H1 (cell line): Measurements from ENCODE around the gene HMGN2. TPM values are rescaled to one million over a fixed set of nuclear protein-coding genes. Genes with fewer than 3 reads are reported as not detected.

Source experiments
- CTCF ChIA-PET: fragments of 300-600 bp; sonication (Branson Sonifier 250); formaldehyde crosslinking; loops from one replicate; lab custom pipeline; 2021; ENCODE audit not compliant: partially characterized antibody; lab: Charles Lee
- POLR2A ChIA-PET: fragments of 300-600 bp; sonication (Branson Sonifier 250); formaldehyde crosslinking; loops from one replicate; lab custom pipeline; 2021; ENCODE audit warnings: inconsistent platforms; ENCODE audit not compliant: partially characterized antibody; lab: Charles Lee
- DNase-seq, 2 experiments: peaks; one replicate each; pipeline versions ENCODE4 v3.0.0 to v3.0.0-alpha.2; 2010 to 2022; ENCODE audit warnings: low spot score in 2 of 2, low read depth in 1 of 2, mixed read lengths in 1 of 2
- FAIRE-seq: peaks from 2 replicates; lab custom pipeline; 2011; peaks lifted over from hg19 to GRCh38; lab: Jason Lieb, UNC
- H2AFZ ChIP-seq: 2 replicates; pipeline ENCODE4 v1.8.1; 2012; ENCODE audit warnings: low read length, inconsistent platforms
- H2AK5ac ChIP-seq: 2 replicates; pipeline ENCODE4 v1.6.1; 2013; ENCODE audit warnings: low read depth, low read length
- H2BK120ac ChIP-seq: replicated peaks from 2 replicates; pipeline ENCODE3; 2013; ENCODE audit warnings: low read depth, low read length, inconsistent platforms
- H2BK12ac ChIP-seq: 2 replicates; pipeline ENCODE4 v1.6.1; 2013; ENCODE audit warnings: low read depth, low read length
- H2BK15ac ChIP-seq: 2 replicates; pipeline ENCODE4 v1.6.1; 2013; ENCODE audit warnings: low read length
- H2BK20ac ChIP-seq: 2 replicates; pipeline ENCODE4 v1.6.1; 2013; ENCODE audit warnings: low read length
- H2BK5ac ChIP-seq: 2 replicates; pipeline ENCODE4 v1.6.1; 2013; ENCODE audit warnings: low read depth, low read length
- H3K14ac ChIP-seq: 2 replicates; pipeline ENCODE4 v1.6.1; 2013; ENCODE audit warnings: inconsistent platforms; ENCODE audit not compliant: insufficient read length
- H3K18ac ChIP-seq: 2 replicates; pipeline ENCODE4 v1.6.1; 2013; ENCODE audit warnings: low read length; ENCODE audit errors: extremely low read depth
- H3K23ac ChIP-seq: 2 replicates; pipeline ENCODE4 v1.6.1; 2013; ENCODE audit warnings: inconsistent platforms; ENCODE audit not compliant: insufficient read length
- H3K23me2 ChIP-seq: 2 replicates; pipeline ENCODE4 v1.6.1; 2013; ENCODE audit warnings: low read depth, low read length
- H3K27ac ChIP-seq: 2 replicates; pipeline ENCODE4 v1.6.1; 2011; ENCODE audit warnings: low read depth, low read length, inconsistent platforms
- H3K27me3 ChIP-seq, 4 experiments: replicated peaks in 1 of 4; 1 replicate in 1 of 4; 2 replicates in 3 of 4; pipeline versions ENCODE4 v1.6.1 to v1.8.1; 2011 to 2013; ENCODE audit warnings: low read length in 3 of 4, mild to moderate bottlenecking in 3 of 4, inconsistent platforms in 2 of 4, mixed read lengths in 2 of 4, moderate library complexity in 1 of 4; ENCODE audit not compliant: control insufficient read depth in 3 of 4, insufficient read depth in 3 of 4; ENCODE audit errors: extremely low read depth in 1 of 4
- H3K36me3 ChIP-seq, 4 experiments: 2 replicates each; pipeline versions ENCODE4 v1.6.1 to v1.8.1; 2011 to 2013; ENCODE audit warnings: mild to moderate bottlenecking in 4 of 4, low read length in 3 of 4, moderate library complexity in 2 of 4, control low read depth in 1 of 4, inconsistent platforms in 1 of 4; ENCODE audit not compliant: insufficient read depth in 4 of 4, control insufficient read depth in 2 of 4
- H3K4ac ChIP-seq: replicated peaks from 2 replicates; pipeline ENCODE3; 2013; ENCODE audit warnings: low read length, low read depth, mixed read lengths, inconsistent platforms; ENCODE audit not compliant: insufficient read length
- H3K4me1 ChIP-seq, 4 experiments: replicated peaks in 1 of 4; 1 replicate in 1 of 4; 2 replicates in 3 of 4; pipeline versions ENCODE4 v1.6.1 to v1.8.1; 2011 to 2013; ENCODE audit warnings: low read length in 3 of 4, inconsistent platforms in 2 of 4, mixed read lengths in 1 of 4; ENCODE audit not compliant: insufficient read depth in 4 of 4, control insufficient read depth in 3 of 4
- H3K4me2 ChIP-seq, 2 experiments: 2 replicates each; pipeline versions ENCODE4 v1.6.1 to v1.8.1; 2011 to 2013; ENCODE audit warnings: low read depth in 2 of 2, low read length in 2 of 2, control low read depth in 1 of 2, inconsistent platforms in 1 of 2, mild to moderate bottlenecking in 1 of 2; ENCODE audit not compliant: insufficient read depth in 1 of 2
- H3K4me3 ChIP-seq, 4 experiments: fragments of 200-600, 300-600 bp in 1 of 4; sonication (generic), shearing (Covaris generic), sonication (Bioruptor Twin) in 1 of 4; 2 replicates each; pipeline versions ENCODE4 v1.5.1 to v1.8.1; 2011 to 2016; ENCODE audit warnings: low read length in 4 of 4, low read depth in 3 of 4, control low read depth in 2 of 4, inconsistent platforms in 2 of 4, mild to moderate bottlenecking in 2 of 4, mixed read lengths in 1 of 4, moderate library complexity in 1 of 4; ENCODE audit not compliant: insufficient read depth in 2 of 4; ENCODE audit errors: extremely low read depth in 1 of 4
- H3K56ac ChIP-seq: replicated peaks from 2 replicates; pipeline ENCODE3; 2013; ENCODE audit warnings: low read depth, mild to moderate bottlenecking, mixed read lengths, low read length, inconsistent platforms; ENCODE audit not compliant: insufficient read length
- H3K79me1 ChIP-seq: 2 replicates; pipeline ENCODE4 v1.6.1; 2013; ENCODE audit warnings: low read depth, low read length, control low read depth
- H3K79me2 ChIP-seq, 2 experiments: 2 replicates each; pipeline versions ENCODE4 v1.6.1 to v1.8.1; 2012 to 2013; ENCODE audit warnings: low read length in 2 of 2, mild to moderate bottlenecking in 2 of 2, inconsistent platforms in 1 of 2; ENCODE audit not compliant: insufficient read depth in 2 of 2, control insufficient read depth in 1 of 2
- H3K9ac ChIP-seq, 4 experiments: replicated peaks in 1 of 4; 1 replicate in 1 of 4; 2 replicates in 3 of 4; pipeline versions ENCODE4 v1.6.1 to v1.8.1; 2011 to 2013; ENCODE audit warnings: low read depth in 3 of 4, low read length in 3 of 4, control low read depth in 2 of 4, mild to moderate bottlenecking in 2 of 4, moderate library complexity in 2 of 4, inconsistent platforms in 1 of 4; ENCODE audit errors: extremely low read depth in 1 of 4
- H3K9me3 ChIP-seq, 2 experiments: 2 replicates each; pipeline versions ENCODE4 v1.6.1 to v1.8.1; 2012 to 2013; ENCODE audit warnings: mild to moderate bottlenecking in 2 of 2, moderate library complexity in 2 of 2, control low read depth in 1 of 2, inconsistent platforms in 1 of 2, low read depth in 1 of 2, low read length in 1 of 2, mixed read lengths in 1 of 2; ENCODE audit not compliant: insufficient read depth in 2 of 2
- H4K20me1 ChIP-seq, 2 experiments: replicated peaks in 1 of 2; 2 replicates each; pipeline versions ENCODE3 to v1.8.1; 2011 to 2013; ENCODE audit warnings: inconsistent platforms in 2 of 2, low read length in 2 of 2, mild to moderate bottlenecking in 1 of 2; ENCODE audit not compliant: insufficient read depth in 2 of 2, control insufficient read depth in 1 of 2
- H4K5ac ChIP-seq: 2 replicates; pipeline ENCODE4 v1.6.1; 2013; ENCODE audit warnings: low read length, low read depth, mixed read lengths, inconsistent platforms; ENCODE audit not compliant: insufficient read length
- H4K8ac ChIP-seq: 2 replicates; pipeline ENCODE4 v1.8.0; 2013; ENCODE audit warnings: mild to moderate bottlenecking, moderate library complexity, low read length, inconsistent platforms; ENCODE audit not compliant: insufficient read depth; ENCODE audit errors: extremely low read depth
- H4K91ac ChIP-seq: replicated peaks from 2 replicates; pipeline ENCODE3; 2013; ENCODE audit warnings: low read length, mixed read lengths, inconsistent platforms; ENCODE audit not compliant: insufficient read length
- CHD2 ChIP-seq: IDR thresholded peaks from 2 replicates; pipeline ENCODE4 v1.6.1; 2012; ENCODE audit warnings: low read length, improper control_type of control experiment
- CTBP2 ChIP-seq: IDR thresholded peaks from 2 replicates; pipeline ENCODE4 v1.7.0; 2011; ENCODE audit warnings: borderline replicate concordance, mild to moderate bottlenecking, moderate library complexity, mixed read lengths, low read length; ENCODE audit not compliant: insufficient read depth, insufficient read length
- RAD21 ChIP-seq, 2 experiments: IDR thresholded peaks in 1 of 2; conservative IDR thresholded peaks in 1 of 2; 2 replicates each; pipeline ENCODE4 v1.6.1; 2011; ENCODE audit warnings: low read depth in 2 of 2, low read length in 2 of 2, improper control_type of control experiment in 1 of 2, inconsistent platforms in 1 of 2, mild to moderate bottlenecking in 1 of 2, moderate library complexity in 1 of 2
- WGBS, 2 experiments: shearing (Covaris generic) in 1 of 2; methylation state at CpG; one replicate each; pipeline versions ENCODE4 v1.1.6 to v1.1.7; 2013 to 2015; ENCODE audit warnings: low lambda C conversion rate in 2 of 2, mixed read lengths in 2 of 2, inconsistent platforms in 1 of 2, low coverage in 1 of 2, missing lambda C conversion rate in 1 of 2; ENCODE audit not compliant: insufficient replicate concordance in 2 of 2, insufficient coverage in 1 of 2, insufficient read length in 1 of 2; ENCODE audit errors: extremely low coverage in 1 of 2, missing lambda C conversion rate in 1 of 2; 5-methylcytosine and 5-hydroxymethylcytosine counted together
- polyA plus RNA-seq, 7 experiments: library from polyadenylated mRNA; depleted of rRNA in 3 of 7; stranded (reverse) in 5 of 7; unstranded in 2 of 7; fragments of >200 nt in 5 of 7; fragments of 200-250 nt in 2 of 7; gene quantifications; 1 replicate in 5 of 7; 2 replicates in 1 of 7; 4 replicates in 1 of 7; pipeline versions ENCODE4 v1.2.1 to v1.2.3, GENCODE V29; 2011 to 2013; ENCODE audit warnings: missing spikeins in 2 of 7, mixed read lengths in 2 of 7
- total RNA-seq: library from RNA; stranded (reverse); fragmentation: NEBNext Ultra II Directional; extraction: Animal tissue kit (Norgen Biotek cat#: 25700); gene quantifications from 2 replicates; pipeline ENCODE4 v1.2.1, GENCODE V29; 2021

HMGN2 gene
- total and polyA plus RNA-seq, 2 of the 8 experiments (the other 6 are each of a cell fraction or from before 2014, with no cell fraction given): 254 to 453 TPM

DNA sequence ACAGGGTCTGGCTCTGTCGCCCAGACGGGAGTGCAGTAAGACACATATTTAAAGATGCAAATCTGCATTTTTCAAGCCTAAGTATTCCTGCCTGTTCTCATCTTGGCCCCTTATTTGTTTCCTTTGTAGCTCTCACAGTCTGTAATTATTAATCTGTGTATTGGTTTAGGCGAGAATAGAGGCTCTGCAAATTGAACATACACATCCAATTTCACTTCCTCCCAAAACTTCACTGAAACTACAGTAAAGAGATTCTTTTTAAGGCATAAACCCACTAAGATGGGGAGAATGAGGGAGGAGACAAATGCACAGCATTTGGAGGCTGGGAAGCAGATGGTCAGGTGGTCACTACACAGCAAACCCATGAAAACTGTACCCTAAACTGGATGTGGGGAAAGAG is 21.0 kb downstream of the HMGN2 start:
- Histone ChIP-seq H3K9me3 (no peaks in the 10 kb centered on the region), H3K79me1 (no peaks in the 10 kb centered on the region), H2BK15ac (no peak overlapping the region), H3K23ac (no peak overlapping the region), H3K27me3 (no peaks in the 10 kb centered on the region), H2BK5ac (no peak overlapping the region), H3K4me3 (no peak overlapping the region), H3K23me2 (no peaks in the 10 kb centered on the region), H3K14ac (no peak overlapping the region), H3K56ac (no peak overlapping the region), H4K5ac (no peak overlapping the region), H4K20me1 (no peaks in the 10 kb centered on the region), H3K4ac (no peak overlapping the region), H3K79me2 (no peaks in the 10 kb centered on the region), H2AK5ac (no peak overlapping the region)
- WGBS, 2 experiments: 93% methylated on average over 3 of the region's 3 CpGs; no CpG with 5 or more reads in 1 of the 2 experiments
- CTCF ChIA-PET: interaction anchor here (1.3 kb wide), 1 partner anchor 8 kb away, joined by 3 read pairs; no protein-coding TSS in a partner anchor
- no peak for TF ChIP-seq RAD21 (IDR thresholded peaks at IDR 0.05 in 1 of 2, conservative IDR thresholded peaks at IDR 0.05 in 1 of 2; ENCODE audit: low read depth in 2 of 2, low read length in 2 of 2)
- no peak for TF ChIP-seq CHD2
- TF ChIP-seq CTBP2: no peak
- TF ChIP-seq, all 59 proteins: peak for 0
- no peak overlapping the region for H3K27ac ChIP-seq
- no peak overlapping the region for H3K9ac ChIP-seq
- H4K91ac ChIP-seq: no peak overlapping the region
- H3K4me1 ChIP-seq: no peaks in the 10 kb centered on the region; a peak in 1 of 7 replicates
- H2BK120ac ChIP-seq: no peak overlapping the region
- FAIRE-seq: no peak
- POLR2A ChIA-PET: interaction anchor here (1.0 to 4.1 kb wide), 3 partner anchors 10 to 22 kb away, joined by 4 to 16 read pairs (median 6); partner anchors contain the start of gene HMGN2
- H3K4me2 ChIP-seq: no peak overlapping the region
- H4K8ac ChIP-seq: no peak overlapping the region
- no peak for DNase-seq
- no peaks in the 10 kb centered on the region for H3K36me3 ChIP-seq
- H2BK20ac ChIP-seq: no peak overlapping the region
- no peak overlapping the region for H2AFZ ChIP-seq
- no peak overlapping the region for H3K18ac ChIP-seq
- no peak overlapping the region for H2BK12ac ChIP-seq
